Right ventricle myocardium superior (tissue), 1 donor: ENCODE measurements around the gene GNPTG. TPM values are rescaled to one million over a fixed set of nuclear protein-coding genes. Genes with fewer than 3 reads are reported as not detected.

Experiments
- ATAC-seq: fragments of 200-7000 bp; cut with Tn5 transposase; one replicate; pipeline ENCODE4 v1.9.1; 2020; ENCODE audit warnings: mild to moderate bottlenecking; ENCODE audit not compliant: poor library complexity
- DNase-seq: peaks from one replicate; pipeline ENCODE4 v3.0.0-alpha.2; 2020
- intact Hi-C: fragments of 100-400 bp; cut with DNase I; formaldehyde crosslinking; loops from one replicate; pipeline ENCODE4 v1.11.2; 2022
- total RNA-seq: library from RNA; stranded (reverse); fragmentation: NEBNext Ultra II Directional; extraction: Animal tissue kit (Norgen Biotek cat#: 25700); gene quantifications from one replicate; pipeline ENCODE4 v1.2.1, GENCODE V29; 2021
- donor health status: DM: no; HTN: yes; CAD: no; lungs with severe emphysema.

Gene GNPTG
- total RNA-seq, 1 donor from 2014 or later, result 30.3 TPM

GRCh38 chr16:1357906-1358566 lies 6.3 kb downstream of the GNPTG start:
- intact Hi-C loops, result no loop called here
- ATAC-seq, result no peak
- no peak for DNase-seq

GRCh38 chr16:1361685-1362360 lies 10.1 kb downstream of the GNPTG start:
- DNase-seq, result no peak
- intact Hi-C loops, result no loop called here
- no peak for ATAC-seq

- intact Hi-C loops, result no loop called here
- no peak for ATAC-seq
- no peak for DNase-seq
These were observed 11.1 kb downstream of the GNPTG start for GRCh38 chr16:1362807-1363206.

- peak; percentile 76 for DNase-seq
- intact Hi-C loops, result no loop called here
- ATAC-seq, result peak; percentile 79
These were observed 11.8 kb downstream of the GNPTG start for GRCh38 chr16:1363501-1364041.

GRCh38 chr16:1364510-1364909 lies 12.8 kb downstream of the GNPTG start:
- intact Hi-C loops, result no loop called here
- DNase-seq (peak; percentile 38), ATAC-seq (no peak)

GRCh38 chr16:1366060-1366711 lies 14.5 kb downstream of the GNPTG start:
- intact Hi-C loops, result no loop called here
- ATAC-seq (no peak), DNase-seq (peak; percentile 40)

- ATAC-seq (no peak), DNase-seq (no peak)
These were observed 15.1 kb downstream of the GNPTG start for GRCh38 chr16:1366712-1367299.

GRCh38 chr16:1367486-1368174 lies 15.9 kb downstream of the GNPTG start:
- DNase-seq (peak; percentile 26), ATAC-seq (no peak)
- intact Hi-C loops, result no loop called here

More at GRCh38 chr16:1366712-1367299, 15.1 kb downstream of the GNPTG start:
- intact Hi-C loops, result no loop called here

- ATAC-seq (no peak), DNase-seq (no peak)
- intact Hi-C loops, result no loop called here
These were observed 19.6 kb downstream of the GNPTG start for GRCh38 chr16:1371054-1371978.

- DNase-seq, result no peak
- intact Hi-C loops, result no loop called here
These were observed 20.7 kb downstream of the GNPTG start for GRCh38 chr16:1372292-1372950.

GRCh38 chr16:1374418-1375297 lies 22.9 kb downstream of the GNPTG start:
- DNase-seq (peak; percentile 33), ATAC-seq (no peak)
- intact Hi-C loops, result no loop called here

More at GRCh38 chr16:1372292-1372950, 20.7 kb downstream of the GNPTG start:
- ATAC-seq, result no peak

GRCh38 chr16:1375298-1375640 lies 23.5 kb downstream of the GNPTG start:
- ATAC-seq, result no peak
- no peak for DNase-seq
- intact Hi-C loops, result no loop called here

GRCh38 chr16:1375741-1376410 lies 24.1 kb downstream of the GNPTG start:
- ATAC-seq, result no peak
- intact Hi-C loops, result no loop called here
- peak; percentile 25 for DNase-seq

- peak; percentile 31 for DNase-seq
- no peak for ATAC-seq
- intact Hi-C loops, result no loop called here
These were observed 25.8 kb downstream of the GNPTG start for GRCh38 chr16:1377406-1378010.

GRCh38 chr16:1378087-1378803 lies 26.5 kb downstream of the GNPTG start:
- intact Hi-C loops, result no loop called here
- ATAC-seq, result peak; percentile 3
- DNase-seq, result no peak
